Esophagus muscularis mucosa (tissue), 3 donors: ENCODE results near the gene RFNG.

ENCODE experiments used
- CTCF ChIP-seq, 3 experiments: fragments of 200-600 bp in 2 of 3; fragments of 450-650 bp in 1 of 3; sonication (generic) in 2 of 3; IDR thresholded peaks; one replicate each; pipeline ENCODE4 v1.5.1; 2017 to 2019; ENCODE audit warnings: antibody characterized with exemption in 3 of 3, mild to moderate bottlenecking in 2 of 3, moderate library complexity in 1 of 3
- POLR2AphosphoS5 ChIP-seq, 2 donors: sonication (generic); formaldehyde crosslinking; IDR thresholded peaks; one replicate each; pipeline ENCODE4 v1.6.1; 2017; ENCODE audit warnings: antibody characterized with exemption in 2 of 2

GRCh38 chr17:82021107-82021899 is 30.3 kb downstream of the RFNG start:
- TF ChIP-seq CTCF (IDR thresholded peaks at IDR 0.05): peak; percentile 53 to 75 (median 70)
- no peak for TF ChIP-seq POLR2AphosphoS5 (IDR thresholded peaks at IDR 0.05)
